K562 (cell line): ENCODE measurements around the gene TAF9B. TPM values are rescaled to one million over a fixed set of nuclear protein-coding genes. Genes with fewer than 3 reads are reported as not detected.

Source experiments
- ATAC-seq: fragments of 200-7000 bp; cut with Tn5 transposase; 3 replicates; pipeline ENCODE4 v1.9.1; 2020; ENCODE audit warnings: moderate library complexity
- BruUV-seq: library from RNA; stranded (reverse); fragments of 400-500 nt; replicated peaks from 2 replicates; lab custom pipeline; 2021; lab: Mats Ljungman, UMichigan
- CTCF ChIA-PET: fragments of 300-600 bp; formaldehyde crosslinking; extraction: SDS; loops from one replicate; lab custom pipeline; 2021; ENCODE audit warnings: low intra/inter-chr PET ratio; lab: Yijun Ruan, JAX
- POLR2A ChIA-PET: fragments of 300-600, 350-650 bp; sonication (Branson Sonifier 250); formaldehyde crosslinking; extraction: SDS; loops from one replicate; lab custom pipeline; 2021; ENCODE audit warnings: antibody characterized with exemption, inconsistent platforms; lab: Yijun Ruan, JAX
- DNase-seq, 4 experiments: peaks; one replicate each; pipeline versions ENCODE4 v3.0.0 to v3.0.0-alpha.2; 2011 to 2018; ENCODE audit warnings: low spot score in 3 of 4, mixed read lengths in 3 of 4; ENCODE audit errors: extremely low read depth in 1 of 4
- FAIRE-seq: peaks from 2 replicates; lab custom pipeline; 2011; peaks lifted over from hg19 to GRCh38; lab: Jason Lieb, UNC
- H2AFZ ChIP-seq: 2 replicates; pipeline ENCODE4 v1.6.0; 2011; ENCODE audit warnings: low read depth, low read length, control low read depth, inconsistent platforms
- H3K27ac ChIP-seq: fragments of 200-600 bp; 3 replicates; pipeline ENCODE4 v1.8.0; 2011; ENCODE audit warnings: low read depth, mild to moderate bottlenecking, control low read depth, inconsistent platforms, low read length, moderate library complexity, mixed read lengths; ENCODE audit errors: extremely low read depth
- H3K27me3 ChIP-seq, 2 experiments: fragments of 300-600 bp in 1 of 2; 2 replicates in 1 of 2; 3 replicates in 1 of 2; pipeline versions ENCODE4 v1.6.0 to v1.8.0; 2011; ENCODE audit warnings: inconsistent platforms in 2 of 2, low read length in 2 of 2, mild to moderate bottlenecking in 1 of 2, mixed read lengths in 1 of 2, moderate library complexity in 1 of 2; ENCODE audit not compliant: control insufficient read depth in 2 of 2, insufficient read depth in 2 of 2
- H3K36me3 ChIP-seq: fragments of 300-600 bp; 3 replicates; pipeline ENCODE4 v1.8.0; 2011; ENCODE audit warnings: mild to moderate bottlenecking, low read length, inconsistent platforms; ENCODE audit not compliant: control insufficient read depth, insufficient read depth
- H3K4me1 ChIP-seq, 2 experiments: fragments of 200-600 bp in 1 of 2; replicated peaks in 1 of 2; 2 replicates in 1 of 2; 3 replicates in 1 of 2; pipeline versions ENCODE4 v1.5.1 to v1.8.0; 2011; ENCODE audit warnings: inconsistent platforms in 2 of 2, low read length in 2 of 2, mild to moderate bottlenecking in 1 of 2, mixed read lengths in 1 of 2, moderate library complexity in 1 of 2; ENCODE audit not compliant: control insufficient read depth in 2 of 2, insufficient read depth in 2 of 2
- H3K4me2 ChIP-seq: 2 replicates; pipeline ENCODE4 v1.6.1; 2011; ENCODE audit warnings: low read length, control low read depth, inconsistent platforms, mixed read lengths; ENCODE audit not compliant: insufficient read depth
- H3K4me3 ChIP-seq: fragments of 200-600 bp; sonication (generic), shearing (Covaris generic); 2 replicates; pipeline ENCODE4 v1.5.1; 2016; ENCODE audit warnings: control low read depth, inconsistent platforms
- H3K79me2 ChIP-seq: fragments of 200-600 bp; 3 replicates; pipeline ENCODE4 v1.8.0; 2011; ENCODE audit warnings: low read length, inconsistent platforms; ENCODE audit not compliant: control insufficient read depth, insufficient read depth
- H3K9ac ChIP-seq, 2 experiments: 2 replicates each; pipeline versions ENCODE4 v1.6.0 to v1.6.1; 2011; ENCODE audit warnings: low read depth in 2 of 2, low read length in 2 of 2, control low read depth in 1 of 2, inconsistent platforms in 1 of 2, mild to moderate bottlenecking in 1 of 2, mixed read lengths in 1 of 2; ENCODE audit not compliant: insufficient read depth in 1 of 2
- H3K9me1 ChIP-seq: one replicate; pipeline ENCODE4 v1.6.0; 2011; ENCODE audit warnings: inconsistent platforms, mild to moderate bottlenecking, low read length, moderate library complexity; ENCODE audit not compliant: control insufficient read depth, insufficient read depth
- H3K9me3 ChIP-seq: replicated peaks from 2 replicates; pipeline ENCODE4 v1.5.1; 2011; ENCODE audit warnings: low read depth, low read length, inconsistent platforms; ENCODE audit not compliant: control insufficient read depth, insufficient read depth
- H4K20me1 ChIP-seq: replicated peaks from 2 replicates; pipeline ENCODE4 v1.6.1; 2011; ENCODE audit warnings: low read length, inconsistent platforms, mixed read lengths; ENCODE audit not compliant: control insufficient read depth, insufficient read depth
- BRF2 ChIP-seq: IDR thresholded peaks from 3 replicates; pipeline ENCODE4 v1.6.1; 2011; ENCODE audit warnings: borderline replicate concordance, mild to moderate bottlenecking; ENCODE audit not compliant: insufficient read length, insufficient read depth
- CCNT2 ChIP-seq: IDR thresholded peaks from 2 replicates; pipeline ENCODE4 v1.6.1; 2011; ENCODE audit warnings: borderline replicate concordance, low read depth, mild to moderate bottlenecking, moderate library complexity, mixed read lengths, low read length; ENCODE audit not compliant: insufficient read length; ENCODE audit errors: extremely low read depth
- HDAC8 ChIP-seq: fragments of 450-650 bp; IDR thresholded peaks from 2 replicates; pipeline ENCODE4 v1.6.1; 2016; ENCODE audit warnings: mild to moderate bottlenecking, missing genetic modification characterization, moderate library complexity, missing compliant biosample characterization
- NCOA1 ChIP-seq: fragments of 450-650 bp; IDR thresholded peaks from 2 replicates; pipeline ENCODE4 v1.6.1; 2016; ENCODE audit warnings: low read depth
- PHTF2 ChIP-seq: fragments of 250-450 bp; sonication (Bioruptor Pico); IDR thresholded peaks from 2 replicates; pipeline ENCODE4 v1.5.0; 2021; ENCODE audit warnings: mild to moderate bottlenecking
- ZBTB17 ChIP-seq: fragments of 450-650 bp; formaldehyde crosslinking; IDR thresholded peaks from 2 replicates; pipeline ENCODE4 v1.4.0; 2020; ENCODE audit warnings: mild to moderate bottlenecking
- ZNF316 ChIP-seq: fragments of 450-650 bp; IDR thresholded peaks from 2 replicates; pipeline ENCODE4 v1.6.1; 2016
- WGBS: fragments of 100-300 bp; shearing (Covaris generic); methylation state at CpG from one replicate; pipeline ENCODE4 v1.1.6; 2016; ENCODE audit warnings: low coverage, mixed read lengths; ENCODE audit not compliant: insufficient coverage; ENCODE audit errors: missing lambda C conversion rate; 5-methylcytosine and 5-hydroxymethylcytosine counted together
- in situ Hi-C: fragments of 300-500 bp; cut with MboI; formaldehyde crosslinking; loops from 4 replicates; pipeline ENCODE4 v1.15.0; 2018; ENCODE audit warnings: inconsistent platforms, mixed read lengths
- intact Hi-C: fragments of 100-400 bp; cut with micrococcal nuclease; formaldehyde crosslinking; loops from 2 replicates; pipeline ENCODE4 v1.14.2; 2022
- polyA plus RNA-seq, 8 experiments: library from polyadenylated mRNA; depleted of rRNA in 4 of 8; stranded (reverse) in 5 of 8; unstranded in 3 of 8; fragments of >200 nt; fragmentation: Nextera tagmentation in 2 of 8; fragmentation: Illumina TruSeq in 1 of 8; extraction: Ambion mirVana in 2 of 8; extraction: Trizol in 1 of 8; gene quantifications; 2 replicates each; pipeline versions ENCODE4 v1.2.1 to v1.2.3, GENCODE V29; 2011 to 2014; ENCODE audit warnings: inconsistent platforms in 1 of 8, missing spikeins in 1 of 8
- total RNA-seq, 7 experiments: library from RNA; depleted of rRNA in 6 of 7; stranded (reverse); fragments of >200 nt in 6 of 7; fragmentation: Illumina TruSeq in 2 of 7; extraction: Trizol in 2 of 7; gene quantifications; 2 replicates each; pipeline versions ENCODE4 v1.2.1 to v1.2.3, GENCODE V29; 2011 to 2021; ENCODE audit warnings: low replicate concordance in 1 of 7
- TF ChIP-seq, protein P1 (sequence below): fragments of 250-450 bp; sonication (Bioruptor Pico); IDR thresholded peaks from 2 replicates; pipeline ENCODE4 v1.5.0; 2021; ENCODE audit warnings: mild to moderate bottlenecking, borderline replicate concordance

Gene TAF9B
- total and polyA plus RNA-seq, 9 of the 15 experiments (the other 6 are each of a cell fraction or from before 2014, with no cell fraction given), result 10.9 to 42.1 (median 20.8) TPM

DNA sequence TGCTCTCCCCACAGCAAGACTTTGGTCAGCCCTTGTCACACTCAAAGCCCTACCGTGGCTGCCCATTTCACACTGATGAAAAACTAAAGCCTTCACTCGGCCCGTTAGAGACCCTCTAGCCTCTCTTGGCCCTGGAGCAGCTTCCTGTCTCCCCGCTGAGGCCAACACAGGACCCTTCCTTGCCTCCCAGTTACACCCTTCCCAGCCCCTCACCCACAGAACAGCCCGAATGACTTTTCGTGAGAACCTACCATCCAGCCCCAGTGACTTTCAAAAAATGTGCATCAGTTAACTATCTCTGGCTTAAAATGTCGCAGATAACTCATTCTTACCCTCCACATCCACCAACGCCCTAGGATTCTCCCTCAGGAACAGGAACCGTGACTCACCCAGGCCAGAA is 756 bp upstream of the TAF9B start:
- H3K4me1 ChIP-seq, result peaks cover 0 to 11% of the 10 kb centered on the region in 2 experiments; a peak in 1 of 5 replicates
- no peaks in the 10 kb centered on the region for H3K9me3 ChIP-seq
- no peak for ATAC-seq
- no peak overlapping the region for H3K27ac ChIP-seq
- intact Hi-C loops, result no loop called here
- no peak overlapping the region for H3K9ac ChIP-seq
- POLR2A ChIA-PET, result interaction anchor here (0.6 kb wide), 1 partner anchor 752 kb away, joined by 3 read pairs; no protein-coding TSS in a partner anchor
- DNase-seq, result no peak
- no peak for TF ChIP-seq CCNT2
- TF ChIP-seq PHTF2 (CRISPR knock-in tag), result no peak
- no peak for TF ChIP-seq ZBTB17
- no peak for TF ChIP-seq ZNF316
- TF ChIP-seq, protein P1, sequence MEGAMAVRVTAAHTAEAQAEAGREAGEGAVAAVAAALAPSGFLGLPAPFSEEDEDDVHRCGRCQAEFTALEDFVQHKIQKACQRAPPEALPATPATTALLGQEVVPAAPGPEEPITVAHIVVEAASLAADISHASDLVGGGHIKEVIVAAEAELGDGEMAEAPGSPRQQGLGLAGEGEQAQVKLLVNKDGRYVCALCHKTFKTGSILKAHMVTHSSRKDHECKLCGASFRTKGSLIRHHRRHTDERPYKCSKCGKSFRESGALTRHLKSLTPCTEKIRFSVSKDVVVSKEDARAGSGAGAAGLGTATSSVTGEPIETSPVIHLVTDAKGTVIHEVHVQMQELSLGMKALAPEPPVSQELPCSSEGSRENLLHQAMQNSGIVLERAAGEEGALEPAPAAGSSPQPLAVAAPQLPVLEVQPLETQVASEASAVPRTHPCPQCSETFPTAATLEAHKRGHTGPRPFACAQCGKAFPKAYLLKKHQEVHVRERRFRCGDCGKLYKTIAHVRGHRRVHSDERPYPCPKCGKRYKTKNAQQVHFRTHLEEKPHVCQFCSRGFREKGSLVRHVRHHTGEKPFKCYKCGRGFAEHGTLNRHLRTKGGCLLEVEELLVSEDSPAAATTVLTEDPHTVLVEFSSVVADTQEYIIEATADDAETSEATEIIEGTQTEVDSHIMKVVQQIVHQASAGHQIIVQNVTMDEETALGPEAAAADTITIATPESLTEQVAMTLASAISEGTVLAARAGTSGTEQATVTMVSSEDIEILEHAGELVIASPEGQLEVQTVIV (CRISPR knock-in tag), result no peak
- no peak for TF ChIP-seq NCOA1
- no peak for TF ChIP-seq BRF2
- no peak for TF ChIP-seq HDAC8
- TF ChIP-seq, all 486 proteins: peak for 0
- CTCF ChIA-PET, result no interaction called here
- Histone ChIP-seq H3K36me3 (0 out of 3 replicates have a peak, but pooled peaks cover 3% of the 10 kb centered on the region), H4K20me1 (no peaks in the 10 kb centered on the region), H3K4me3 (0 out of 2 replicates have a peak overlapping the region, but pooled peaks have one; percentile 76), H3K9me1 (no peaks in the 10 kb centered on the region), H3K27me3 (no peaks in the 10 kb centered on the region), H3K4me2 (peak overlapping the region; percentile 91), H3K79me2 (peaks cover 2% of the 10 kb centered on the region; the same call in 2 of the 3 replicates), H2AFZ (peak overlapping the region; percentile 90; the same call in 1 of the 2 replicates)
- WGBS, result 57% methylated on average over 7 of the region's 9 CpGs
- FAIRE-seq, result no peak
- BruUV-seq, result no TSS peak
- in situ Hi-C loops, result no loop called here
